ENCODE results near the gene PLCH1.

Gene PLCH1

DNA sequence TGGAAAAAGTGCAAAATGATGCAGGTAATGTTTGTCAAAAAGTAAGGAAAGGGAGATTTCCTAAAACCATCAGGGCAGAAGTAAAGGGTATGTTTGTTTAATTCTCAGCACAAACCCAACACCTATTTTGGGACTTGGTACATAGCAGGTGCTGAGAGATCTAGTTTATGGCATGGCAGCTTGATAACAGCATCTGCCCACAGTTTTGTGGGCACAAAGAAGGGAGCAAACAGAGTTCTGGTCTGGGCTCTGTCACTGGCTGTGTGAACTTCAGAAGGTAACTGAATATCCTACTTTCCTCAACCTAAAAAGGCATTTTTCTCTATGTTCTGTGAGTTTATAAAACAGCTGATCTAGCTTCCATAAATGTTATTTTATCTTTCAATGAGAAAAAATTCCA is 141.6 kb downstream of the PLCH1 start:
- no peak for DNase-seq

DNA sequence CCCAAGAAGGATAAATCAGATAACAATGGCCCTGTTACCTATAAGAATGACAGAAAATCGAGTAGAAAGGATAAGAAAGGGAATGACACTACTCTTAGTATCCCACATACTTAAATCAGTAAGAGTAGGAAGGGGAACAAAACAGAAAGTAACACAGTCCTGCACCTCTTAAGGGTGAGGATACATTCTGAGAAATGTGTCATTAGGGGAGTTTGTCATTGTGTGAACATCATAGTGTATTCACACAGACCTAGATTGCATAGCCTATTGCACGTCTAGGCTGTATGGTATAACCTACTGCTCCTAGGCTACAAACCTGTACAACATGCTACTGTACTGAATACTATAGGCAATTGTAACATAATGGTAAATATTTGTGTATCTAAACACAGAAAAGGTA is 142.6 kb downstream of the PLCH1 start:
- no peak for DNase-seq

DNA sequence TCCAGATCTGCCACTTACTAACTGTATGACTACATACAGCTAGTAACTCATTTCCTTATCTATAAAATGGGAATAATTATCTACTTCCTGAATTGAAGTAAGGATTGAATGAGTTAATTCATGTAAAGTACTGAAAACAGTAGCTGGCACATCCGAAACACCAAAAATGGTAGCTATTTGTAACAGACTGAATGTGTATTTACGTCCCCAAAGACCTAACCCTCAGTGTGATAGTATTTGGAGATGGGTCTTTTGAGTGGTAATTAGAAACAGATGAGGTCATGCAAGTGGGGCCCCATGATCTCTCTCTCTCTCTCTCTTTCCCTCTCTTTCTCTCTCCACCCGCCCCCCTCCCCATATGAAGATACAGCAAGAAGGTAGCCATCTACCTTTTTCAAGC is 146.2 kb downstream of the PLCH1 start:
- DNase-seq = no peak

DNA sequence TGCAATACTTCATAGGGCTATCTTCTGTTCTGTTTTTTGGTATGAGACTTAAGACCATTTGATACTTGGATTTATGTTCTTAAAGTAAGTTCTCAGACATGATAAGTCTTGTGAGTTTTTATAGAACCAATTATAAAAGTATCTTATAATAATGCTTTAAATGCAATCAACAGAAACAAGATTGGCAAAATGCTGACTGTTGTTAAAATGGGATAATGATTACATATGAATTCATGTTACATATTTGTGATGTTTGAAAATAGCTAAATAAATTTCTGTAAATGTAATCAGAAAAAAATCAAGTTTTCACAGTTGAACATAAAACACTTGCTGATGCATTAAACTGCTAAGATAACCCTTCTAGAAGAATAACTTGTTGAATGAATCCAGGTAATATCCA is 148.3 kb downstream of the PLCH1 start:
- DNase-seq = no peak

DNA sequence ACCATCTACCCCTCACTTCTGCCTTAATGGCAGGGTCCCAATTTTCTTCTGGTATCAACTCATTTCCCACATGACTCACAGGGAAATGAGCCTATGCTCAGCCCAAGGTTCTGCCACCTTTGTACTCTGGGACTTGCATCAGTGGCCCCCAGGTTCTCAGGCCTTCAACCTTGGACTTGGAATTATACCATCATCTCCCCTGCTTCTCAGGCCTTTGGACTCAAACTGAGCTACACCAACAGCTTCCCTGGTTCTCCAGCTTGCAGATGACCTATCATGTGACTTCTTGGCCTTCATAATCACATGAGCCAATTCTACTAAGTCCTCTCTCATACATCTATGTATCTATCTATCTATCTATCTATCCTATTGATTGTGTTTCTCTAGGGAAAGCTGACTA is 149.5 kb downstream of the PLCH1 start:
- DNase-seq = no peak

- no peak for DNase-seq
Measured at GRCh38 chr3:155594526-155595187, 150.2 kb downstream of the PLCH1 start.

DNA sequence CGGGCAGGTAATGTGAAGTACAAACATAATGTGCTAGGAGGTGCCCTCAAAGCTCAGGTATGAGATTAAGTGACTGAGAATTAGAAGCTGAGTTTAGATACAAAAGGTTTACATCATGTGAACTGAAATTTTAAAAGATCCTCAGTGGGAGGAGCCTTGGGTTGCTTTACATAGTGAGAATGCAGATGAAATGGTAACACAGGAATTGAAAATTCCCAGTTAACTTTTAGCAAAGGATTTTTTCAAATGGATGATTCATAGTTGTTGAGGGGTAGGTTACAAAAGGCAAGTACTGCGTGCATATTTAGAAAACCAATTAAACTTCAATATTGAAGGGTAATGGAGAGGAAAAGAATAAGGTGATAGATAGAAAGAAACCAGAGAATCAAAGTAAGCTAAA is 157.3 kb downstream of the PLCH1 start:
- no peak for DNase-seq

DNA sequence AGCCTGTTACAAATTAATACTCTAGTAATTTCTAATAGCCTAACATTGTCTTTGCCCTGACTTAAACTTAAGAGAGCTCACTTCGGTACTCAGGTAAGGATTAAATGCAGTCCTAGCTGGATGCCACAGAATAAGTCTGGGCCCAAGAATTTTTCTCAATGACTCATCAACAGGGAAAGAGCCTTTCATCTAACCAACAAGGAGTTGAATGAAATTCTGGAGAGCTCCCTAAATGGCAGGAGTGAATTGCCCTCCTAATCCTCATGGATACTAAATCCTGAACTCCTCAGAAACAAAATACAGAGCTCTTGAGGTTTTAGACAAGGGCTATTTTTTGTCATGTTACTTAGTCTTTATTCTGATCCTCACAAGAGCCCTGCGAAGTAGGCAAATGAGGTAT is 159.5 kb downstream of the PLCH1 start:
- no peak for DNase-seq

- DNase-seq = no peak
Measured at GRCh38 chr3:155581579-155581978, 163.3 kb downstream of the PLCH1 start.

DNA sequence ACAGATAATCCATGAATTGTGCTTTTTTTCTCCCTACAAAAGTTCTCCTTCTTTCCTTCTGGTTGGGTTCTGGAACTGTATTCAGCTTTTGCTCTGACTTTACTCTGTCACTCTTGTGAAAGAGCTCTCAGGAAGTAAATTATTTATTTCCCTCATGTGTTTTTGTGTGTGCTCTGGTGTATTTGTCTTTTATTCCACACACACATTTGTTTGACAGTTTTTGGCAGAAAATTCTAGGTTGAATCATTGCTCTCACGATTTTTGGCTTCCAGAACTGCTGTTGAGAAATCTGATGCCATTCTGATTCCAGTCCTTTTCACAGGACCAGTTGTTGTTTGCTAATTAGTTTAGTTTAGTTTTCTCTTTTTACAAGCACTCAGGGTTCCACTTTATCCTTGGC is 172.8 kb downstream of the PLCH1 start:
- DNase-seq = no peak

GRCh38 chr3:155568295-155568694 is 176.6 kb downstream of the PLCH1 start:
- no peak for DNase-seq

DNA sequence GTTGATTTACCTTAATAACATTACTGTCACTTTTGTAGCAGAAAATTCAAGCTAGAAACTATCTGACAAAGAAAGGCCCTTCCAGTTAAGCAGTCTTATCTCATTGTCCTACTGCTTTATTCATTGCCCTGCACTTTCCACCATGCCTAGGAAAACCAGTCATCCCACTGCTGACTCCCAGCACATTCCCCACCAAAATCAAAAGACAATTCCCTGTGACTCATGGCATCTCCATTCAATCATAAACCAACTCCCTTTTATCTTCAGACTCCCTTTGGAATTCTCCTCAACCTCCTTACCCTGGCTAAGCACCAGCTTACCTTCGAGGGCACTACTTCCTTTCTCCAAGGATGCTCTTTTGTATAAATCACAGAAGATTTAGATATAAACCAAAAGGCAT is 184.3 kb downstream of the PLCH1 start:
- no peak for DNase-seq

- DNase-seq = no peak
Measured at GRCh38 chr3:155560135-155560534, 184.7 kb downstream of the PLCH1 start.

- DNase-seq = no peak
Measured at GRCh38 chr3:155556531-155556930, 188.3 kb downstream of the PLCH1 start.

GRCh38 chr3:155555479-155556060 is 189.3 kb downstream of the PLCH1 start:
- no peak for DNase-seq

DNA sequence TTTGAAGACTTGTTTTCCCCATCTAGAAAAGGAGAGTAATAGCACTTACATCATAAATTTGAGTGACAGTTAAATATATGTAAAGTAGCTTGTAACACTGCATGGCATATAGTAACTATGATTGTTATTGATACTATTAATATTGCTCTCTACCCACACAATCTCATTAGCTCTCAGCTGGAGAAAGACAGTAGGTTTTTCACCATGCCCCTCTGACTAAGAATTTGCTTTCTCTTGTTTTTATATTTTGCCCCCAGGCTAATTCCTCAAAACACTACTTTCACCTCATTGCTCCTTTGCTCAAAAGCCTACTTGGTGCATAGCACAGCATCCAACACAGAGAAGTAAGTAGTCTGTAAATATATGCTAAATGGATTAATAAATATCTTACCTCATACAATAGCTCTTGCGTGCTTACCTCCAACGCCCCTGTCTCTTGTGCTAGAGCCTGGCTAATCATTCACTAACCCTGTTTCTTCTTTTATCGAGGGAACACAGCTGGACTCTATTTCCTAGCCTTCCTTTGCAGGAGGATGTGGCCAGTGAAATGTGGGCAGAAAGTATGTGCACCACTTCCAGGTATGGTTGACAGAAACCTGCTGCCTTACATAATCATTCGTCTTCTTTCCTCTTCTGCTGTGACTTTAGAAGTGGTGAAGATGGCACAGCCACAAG is 190.0 kb downstream of the PLCH1 start:
- no peak for DNase-seq

- no peak for DNase-seq
Measured at GRCh38 chr3:155553780-155554179, 191.1 kb downstream of the PLCH1 start.

DNA sequence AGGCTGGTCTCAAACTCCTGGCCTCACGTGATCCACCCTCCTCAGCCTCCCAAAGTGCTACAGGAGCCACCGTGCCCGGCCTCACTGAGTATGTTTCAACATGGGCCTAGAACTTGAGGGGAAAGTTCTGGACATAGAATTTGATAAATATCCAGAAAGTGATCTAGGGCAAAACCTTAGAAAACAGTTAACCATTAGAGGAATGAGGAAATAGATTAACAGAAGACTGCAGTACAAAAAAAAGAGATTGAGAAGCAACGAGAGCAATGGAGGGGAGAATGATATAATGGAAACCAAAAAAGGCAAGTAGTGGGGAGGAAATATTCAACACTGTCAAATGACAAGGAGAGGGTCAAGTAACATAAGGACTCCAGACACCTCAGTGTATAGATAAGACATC is 191.5 kb downstream of the PLCH1 start:
- DNase-seq = no peak

- no peak for DNase-seq
Measured at GRCh38 chr3:155550391-155550790, 194.5 kb downstream of the PLCH1 start.

- no peak for DNase-seq
Measured at GRCh38 chr3:155549087-155549486, 195.8 kb downstream of the PLCH1 start.

DNA sequence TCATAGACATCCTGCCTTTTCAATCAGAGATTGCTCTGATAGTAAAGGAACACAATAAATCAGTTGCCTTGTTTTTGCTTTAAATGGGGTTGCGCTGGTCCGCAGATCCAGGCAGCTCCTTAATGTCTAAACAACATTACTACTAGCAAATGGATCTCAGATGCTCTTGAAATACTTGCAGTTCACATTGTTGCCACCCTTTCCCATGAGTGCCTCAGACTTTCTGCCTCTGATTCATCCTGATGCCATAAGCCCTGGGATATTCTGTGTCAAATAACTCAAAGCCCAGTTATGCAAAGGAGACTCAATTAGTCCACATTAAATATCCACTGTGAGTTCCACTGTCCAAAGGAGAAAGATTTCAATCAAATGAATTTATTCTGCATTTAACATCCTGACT is 196.7 kb downstream of the PLCH1 start:
- DNase-seq = no peak

DNA sequence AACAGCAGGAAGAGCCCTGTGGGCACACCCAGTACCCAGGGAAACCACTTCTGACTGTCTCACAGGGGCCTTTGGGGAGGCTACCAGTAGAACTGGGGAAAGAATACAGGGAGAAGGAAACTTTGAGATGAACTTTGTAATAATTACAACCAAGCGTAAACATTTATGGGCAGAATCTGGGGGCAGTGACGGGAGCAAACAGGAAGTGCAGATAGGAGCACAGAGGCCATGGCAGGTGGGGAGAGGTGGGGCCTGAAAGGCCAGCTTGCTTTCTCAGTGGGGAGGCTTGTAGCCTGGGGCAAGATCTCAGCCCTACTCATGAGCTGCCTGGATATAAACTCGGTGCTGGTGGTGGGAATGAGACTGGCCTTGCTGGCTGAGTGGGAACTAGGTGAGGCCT is 209.8 kb downstream of the PLCH1 start:
- DNase-seq = no peak

DNA sequence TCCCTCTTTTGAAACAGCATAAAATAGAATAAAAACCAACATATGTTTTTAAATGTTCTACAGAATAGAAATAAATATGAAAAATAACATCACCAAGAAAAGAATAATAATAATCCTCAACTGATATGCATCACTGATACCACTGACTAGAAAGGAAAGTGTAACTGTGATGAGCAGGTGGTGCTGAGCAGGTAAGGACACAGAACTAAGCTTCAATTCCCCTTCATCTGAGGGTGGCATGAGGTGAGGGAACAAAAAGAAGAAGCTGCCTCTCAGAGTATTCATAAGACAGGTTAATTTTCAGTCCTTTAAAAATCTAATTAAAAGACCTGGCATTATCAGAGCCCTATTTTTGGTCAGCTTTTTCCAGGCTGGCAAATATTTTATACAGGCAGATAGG is 216.3 kb downstream of the PLCH1 start:
- no peak for DNase-seq

GRCh38 chr3:155525324-155525833 is 219.5 kb downstream of the PLCH1 start:
- DNase-seq = no peak

DNA sequence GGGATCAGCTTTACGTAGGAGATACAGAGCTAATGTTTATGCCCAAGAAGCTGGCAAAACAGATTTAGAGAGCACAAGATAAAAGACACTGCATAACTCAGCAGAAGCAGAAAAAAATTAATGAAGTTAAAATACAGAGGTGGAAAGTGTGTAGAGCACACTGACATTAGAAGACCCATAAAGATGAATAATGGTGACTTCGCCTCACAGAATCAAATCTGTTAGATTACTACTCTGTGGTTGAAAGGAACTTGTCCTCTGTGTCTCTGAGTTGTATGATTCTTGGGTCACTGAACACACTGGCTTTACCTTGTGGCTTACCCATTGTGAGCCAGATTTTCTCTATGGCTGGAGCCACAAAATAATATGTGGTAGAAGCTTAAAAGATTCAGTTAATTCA is 224.4 kb downstream of the PLCH1 start:
- no peak for DNase-seq
